ENCODE results near the gene CXCL8. TPM values are rescaled to one million over a fixed set of nuclear protein-coding genes. Genes with fewer than 3 reads are reported as not detected.
"Not testable (repeated sequence)": the region's sequence is repeated elsewhere in the genome, so short reads cannot be mapped to it uniquely, and the experiment has no call there.

CXCL8 gene
- 10 to 100 TPM; 11.9 to 14.5 TPM for total RNA-seq

- Mint-ChIP-seq H3K36me3 (ENCODE audit: low read depth) (no peaks in the 10 kb centered on the region), H3K4me1 (no peaks in the 10 kb centered on the region), H3K9me3 (peaks cover 3% of the 10 kb centered on the region), H3K27me3 (no peaks in the 10 kb centered on the region), H3K27ac (no peak within 1 kb of the TSS), H3K4me3 (no peak within 1 kb of the TSS)
- ATAC-seq (replicated peaks), result no peak
These were observed at the start of gene CXCL8 for GRCh38 chr4:73740353-73740778. CXCL8 (plus strand) TSS chr4:73740569; CDS start chr4:73740659, 90 bp downstream.

DNA sequence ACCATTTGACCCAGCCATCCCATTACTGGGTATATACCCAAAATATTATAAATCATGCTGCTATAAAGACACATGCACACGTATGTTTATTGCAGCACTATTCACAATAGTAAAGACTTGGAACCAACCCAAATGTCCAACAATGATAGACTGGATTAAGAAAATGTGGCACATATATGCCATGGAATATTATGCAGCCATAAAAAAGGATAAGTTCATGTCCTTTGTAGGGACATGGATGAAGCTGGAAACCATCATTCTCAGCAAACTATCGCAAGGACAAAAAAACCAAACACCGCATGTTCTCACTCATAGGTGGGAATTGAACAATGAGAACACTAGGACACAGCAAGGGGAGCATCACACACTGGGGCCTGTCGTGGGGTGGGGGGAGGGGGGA, 49.2 kb upstream of the CXCL8 start:
- H3K36me3 Mint-ChIP-seq (ENCODE audit: low read depth); H3K4me1 Mint-ChIP-seq; H3K27ac Mint-ChIP-seq; H3K4me3 Mint-ChIP-seq; ATAC-seq (replicated peaks); H3K9me3 Mint-ChIP-seq; H3K27me3 Mint-ChIP-seq: not testable (repeated sequence)

- Mint-ChIP-seq H3K9me3 (peaks cover 5% of the 10 kb centered on the region), H3K4me3 (no peak overlapping the region), H3K27ac (no peak overlapping the region), H3K4me1 (no peaks in the 10 kb centered on the region), H3K27me3 (peaks cover 4% of the 10 kb centered on the region), H3K36me3 (ENCODE audit: low read depth) (no peaks in the 10 kb centered on the region)
- ATAC-seq (replicated peaks), result no peak
These were observed 48.6 kb upstream of the CXCL8 start for GRCh38 chr4:73691759-73692158.

DNA sequence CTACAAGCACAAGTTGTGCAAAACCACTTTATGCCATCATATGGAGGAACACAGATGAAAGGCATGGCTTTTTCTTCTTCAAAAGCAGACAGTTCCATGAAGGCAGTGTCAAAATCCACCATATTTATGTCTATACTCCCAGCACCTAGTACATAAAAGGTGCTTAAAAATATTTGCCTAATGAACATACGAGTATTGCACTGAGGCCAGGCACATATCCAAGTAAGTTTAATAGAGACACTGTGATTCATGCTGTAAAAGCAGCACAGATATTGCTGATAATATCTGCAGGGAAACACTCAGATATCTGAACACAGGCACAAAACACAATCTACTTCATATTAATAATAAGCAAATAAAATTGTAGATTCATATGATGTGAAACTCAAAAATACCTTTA, 48.1 kb upstream of the CXCL8 start:
- no peak for ATAC-seq (replicated peaks)
- H3K9me3 Mint-ChIP-seq, result peaks cover 5% of the 10 kb centered on the region
- no peaks in the 10 kb centered on the region for H3K4me1 Mint-ChIP-seq
- H3K27me3 Mint-ChIP-seq, result peaks cover 4% of the 10 kb centered on the region
- H3K27ac Mint-ChIP-seq, result no peak overlapping the region
- H3K4me3 Mint-ChIP-seq, result no peak overlapping the region
- H3K36me3 Mint-ChIP-seq (ENCODE audit: low read depth), result no peaks in the 10 kb centered on the region

DNA sequence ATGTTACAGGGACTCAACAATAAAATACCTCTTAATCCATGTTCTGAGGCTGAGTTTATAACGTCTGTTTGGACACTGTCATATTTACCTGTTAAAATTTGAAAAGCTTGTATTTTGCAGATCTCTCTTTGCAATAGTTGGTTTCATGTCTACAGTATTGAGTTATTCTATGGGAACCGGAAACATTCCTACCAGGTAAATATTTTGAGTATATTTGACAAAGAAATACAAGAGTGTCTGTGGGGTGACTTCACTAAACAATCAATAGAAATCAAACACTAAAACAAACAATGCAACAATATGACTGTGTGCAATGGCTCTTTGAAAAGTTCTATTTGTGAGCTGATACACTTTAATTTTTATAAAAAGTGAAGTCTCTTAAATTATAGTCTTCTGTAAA, 47.7 kb upstream of the CXCL8 start:
- no peak for ATAC-seq (replicated peaks)
- Mint-ChIP-seq H3K4me3 (no peak overlapping the region), H3K4me1 (no peaks in the 10 kb centered on the region), H3K36me3 (ENCODE audit: low read depth) (no peaks in the 10 kb centered on the region), H3K27ac (no peak overlapping the region), H3K9me3 (peaks cover 5% of the 10 kb centered on the region), H3K27me3 (peaks cover 4% of the 10 kb centered on the region)

DNA sequence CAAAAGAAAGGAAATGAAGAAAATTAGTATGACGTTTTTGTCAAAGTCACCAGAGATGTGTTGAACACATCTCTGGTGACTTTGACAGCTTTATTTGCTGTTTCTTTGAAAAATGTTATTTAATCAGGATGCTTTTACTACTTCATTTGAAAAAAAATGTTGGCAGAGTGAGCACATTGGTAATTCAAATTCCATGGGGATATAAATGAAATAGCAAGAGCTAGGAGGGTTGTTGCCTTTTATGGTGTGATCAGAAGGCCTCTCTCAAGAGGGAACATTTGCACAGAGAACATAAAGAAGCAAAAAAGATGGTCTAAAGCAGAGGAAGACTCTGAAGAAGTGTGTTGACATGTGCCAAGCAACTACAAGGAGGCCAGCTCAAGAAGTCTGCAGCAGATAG, 46.6 kb upstream of the CXCL8 start:
- ATAC-seq (replicated peaks), result no peak
- H3K36me3 Mint-ChIP-seq (ENCODE audit: low read depth), result no peaks in the 10 kb centered on the region
- no peak overlapping the region for H3K27ac Mint-ChIP-seq
- H3K4me1 Mint-ChIP-seq, result no peaks in the 10 kb centered on the region
- H3K9me3 Mint-ChIP-seq, result peaks cover 5% of the 10 kb centered on the region
- no peak overlapping the region for H3K4me3 Mint-ChIP-seq
- H3K27me3 Mint-ChIP-seq, result peaks cover 4% of the 10 kb centered on the region

- no peaks in the 10 kb centered on the region for H3K9me3 Mint-ChIP-seq
- ATAC-seq (replicated peaks), result no peak
- H3K4me3 Mint-ChIP-seq, result no peak overlapping the region
- peaks cover 4% of the 10 kb centered on the region for H3K27me3 Mint-ChIP-seq
- no peaks in the 10 kb centered on the region for H3K4me1 Mint-ChIP-seq
- H3K27ac Mint-ChIP-seq, result no peak overlapping the region
- H3K36me3 Mint-ChIP-seq (ENCODE audit: low read depth), result no peaks in the 10 kb centered on the region
These were observed 42.2 kb upstream of the CXCL8 start for GRCh38 chr4:73698217-73698616.

DNA sequence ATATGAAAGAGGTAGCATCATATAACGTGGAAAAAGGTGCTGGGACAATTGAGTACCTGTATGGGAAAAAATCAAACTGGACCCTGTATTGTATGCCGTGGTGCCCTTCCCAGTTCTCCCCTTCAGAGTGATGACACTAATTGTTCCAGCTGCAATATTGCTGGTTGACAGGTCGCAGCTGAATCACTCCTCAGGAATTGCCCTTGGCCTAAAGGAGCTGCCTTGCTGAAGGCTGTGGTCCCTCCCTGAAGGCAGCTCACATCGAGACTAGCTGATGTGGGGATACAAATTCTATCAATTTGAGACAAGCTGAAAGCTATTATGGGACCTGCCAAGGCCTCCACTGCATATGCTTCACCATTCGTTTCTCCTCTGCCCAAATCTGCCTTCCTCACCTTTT, 39.3 kb upstream of the CXCL8 start:
- Mint-ChIP-seq H3K36me3 (ENCODE audit: low read depth) (no peaks in the 10 kb centered on the region), H3K4me1 (no peaks in the 10 kb centered on the region), H3K4me3 (no peak overlapping the region), H3K27me3 (peaks cover 11% of the 10 kb centered on the region), H3K9me3 (no peaks in the 10 kb centered on the region), H3K27ac (no peak overlapping the region)
- no peak for ATAC-seq (replicated peaks)

DNA sequence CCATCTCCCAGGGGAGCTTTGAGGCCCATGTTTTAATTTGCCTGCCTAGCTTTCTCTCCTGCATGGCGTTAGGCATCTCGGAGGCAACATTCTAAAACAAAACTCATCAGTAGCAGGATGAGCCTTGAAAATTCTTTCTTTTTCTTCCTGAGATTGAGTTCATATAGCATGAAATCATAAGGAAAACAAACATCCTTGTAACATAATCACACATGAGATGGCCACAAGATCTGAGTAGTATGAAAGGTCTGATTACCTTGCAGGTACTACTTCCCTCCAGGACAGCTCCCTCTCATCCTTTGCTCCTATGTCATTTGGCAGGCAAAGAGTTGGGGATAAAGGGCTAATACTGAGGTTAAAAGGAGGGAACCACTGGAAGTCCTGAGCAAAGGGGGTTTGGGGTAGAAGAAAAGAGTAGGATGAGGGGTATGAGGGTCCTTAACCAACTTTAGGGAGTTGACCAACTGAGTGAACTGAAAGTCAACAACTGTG, 37.5 kb upstream of the CXCL8 start:
- Mint-ChIP-seq H3K9me3 (no peaks in the 10 kb centered on the region), H3K27ac (no peak overlapping the region), H3K36me3 (ENCODE audit: low read depth) (no peaks in the 10 kb centered on the region), H3K4me1 (no peaks in the 10 kb centered on the region), H3K27me3 (peaks cover 11% of the 10 kb centered on the region), H3K4me3 (no peak overlapping the region)
- no peak for ATAC-seq (replicated peaks)

DNA sequence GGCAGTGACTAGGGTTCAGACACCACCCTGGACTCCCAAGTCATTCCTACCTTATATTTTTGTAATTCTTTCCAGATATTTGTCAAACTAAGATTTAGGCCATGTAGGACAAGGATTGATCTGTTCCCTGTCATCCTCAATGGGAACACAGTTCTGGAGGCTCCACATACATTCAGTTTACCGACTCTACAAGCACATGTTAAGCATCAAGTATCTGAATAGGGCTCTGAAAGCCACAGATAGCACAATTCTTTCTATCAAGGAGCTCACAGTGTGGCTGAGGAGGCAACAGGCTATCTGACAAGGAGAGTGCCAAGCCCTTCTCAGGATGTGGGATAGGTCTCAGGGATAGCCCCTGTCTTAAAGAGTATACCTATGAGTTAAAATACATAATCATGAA, 37.0 kb upstream of the CXCL8 start:
- H3K27ac Mint-ChIP-seq, result no peak overlapping the region
- peaks cover 11% of the 10 kb centered on the region for H3K27me3 Mint-ChIP-seq
- H3K4me3 Mint-ChIP-seq, result no peak overlapping the region
- no peak for ATAC-seq (replicated peaks)
- H3K4me1 Mint-ChIP-seq, result no peaks in the 10 kb centered on the region
- H3K36me3 Mint-ChIP-seq (ENCODE audit: low read depth), result no peaks in the 10 kb centered on the region
- no peaks in the 10 kb centered on the region for H3K9me3 Mint-ChIP-seq

GRCh38 chr4:73704314-73705055, 35.9 kb upstream of the CXCL8 start:
- Mint-ChIP-seq H3K27me3 (peaks cover 13% of the 10 kb centered on the region), H3K27ac (no peak overlapping the region), H3K4me3 (no peak overlapping the region), H3K4me1 (no peaks in the 10 kb centered on the region), H3K9me3 (no peaks in the 10 kb centered on the region), H3K36me3 (ENCODE audit: low read depth) (no peaks in the 10 kb centered on the region)
- ATAC-seq (replicated peaks), result no peak

DNA sequence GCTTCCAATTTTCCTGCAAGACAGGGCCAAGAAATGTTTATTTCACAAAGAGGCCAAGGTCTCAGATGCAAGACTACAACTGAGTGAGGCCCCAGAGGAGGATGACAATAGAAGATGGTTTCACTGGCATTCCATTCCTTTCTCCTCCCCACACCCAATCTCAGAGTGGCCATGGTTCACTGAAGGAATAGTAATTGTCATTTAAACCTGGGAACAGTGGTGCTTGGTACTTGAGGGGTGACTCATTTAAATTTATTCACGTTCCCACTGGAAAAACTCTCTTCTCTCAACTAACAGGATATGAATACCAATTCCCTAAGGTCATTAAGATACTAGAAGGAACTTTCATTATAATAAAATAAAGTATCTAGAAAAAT, 35.3 kb upstream of the CXCL8 start:
- no peaks in the 10 kb centered on the region for H3K4me1 Mint-ChIP-seq
- H3K4me3 Mint-ChIP-seq, result no peak overlapping the region
- H3K27me3 Mint-ChIP-seq, result peaks cover 13% of the 10 kb centered on the region
- no peaks in the 10 kb centered on the region for H3K36me3 Mint-ChIP-seq (ENCODE audit: low read depth)
- H3K9me3 Mint-ChIP-seq, result no peaks in the 10 kb centered on the region
- no peak overlapping the region for H3K27ac Mint-ChIP-seq
- no peak for ATAC-seq (replicated peaks)

- ATAC-seq (replicated peaks), result no peak
- Mint-ChIP-seq H3K9me3 (no peaks in the 10 kb centered on the region), H3K4me1 (no peaks in the 10 kb centered on the region), H3K36me3 (ENCODE audit: low read depth) (no peaks in the 10 kb centered on the region), H3K4me3 (no peak overlapping the region), H3K27me3 (peaks cover 13% of the 10 kb centered on the region), H3K27ac (no peak overlapping the region)
These were observed 34.6 kb upstream of the CXCL8 start for GRCh38 chr4:73705721-73706120.

DNA sequence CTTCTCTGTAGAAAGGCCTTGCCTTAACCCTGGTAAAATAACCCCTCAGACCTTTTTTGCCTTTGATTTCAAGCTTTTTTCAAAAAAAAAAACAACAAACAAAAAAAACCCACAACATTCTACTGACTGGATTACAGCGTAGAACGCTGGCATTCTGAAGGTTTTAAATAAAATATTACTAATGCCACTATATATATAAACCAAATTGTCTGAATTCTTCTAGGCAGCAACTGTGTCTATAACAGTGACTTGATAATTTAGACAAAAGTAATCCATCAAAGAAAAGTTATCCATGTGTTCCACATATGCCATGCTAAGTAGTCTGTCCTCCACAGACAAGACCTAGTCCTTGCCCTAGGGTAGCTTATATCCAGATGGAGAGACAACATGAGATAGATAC, 33.6 kb upstream of the CXCL8 start:
- no peaks in the 10 kb centered on the region for H3K36me3 Mint-ChIP-seq (ENCODE audit: low read depth)
- no peaks in the 10 kb centered on the region for H3K9me3 Mint-ChIP-seq
- ATAC-seq (replicated peaks), result no peak
- no peak overlapping the region for H3K27ac Mint-ChIP-seq
- no peak overlapping the region for H3K4me3 Mint-ChIP-seq
- H3K4me1 Mint-ChIP-seq, result no peaks in the 10 kb centered on the region
- H3K27me3 Mint-ChIP-seq, result peaks cover 9% of the 10 kb centered on the region

- Mint-ChIP-seq H3K36me3 (ENCODE audit: low read depth) (no peaks in the 10 kb centered on the region), H3K9me3 (no peaks in the 10 kb centered on the region), H3K27me3 (peaks cover 9% of the 10 kb centered on the region), H3K27ac (no peak overlapping the region), H3K4me3 (no peak overlapping the region), H3K4me1 (no peaks in the 10 kb centered on the region)
- no peak for ATAC-seq (replicated peaks)
These were observed 33.0 kb upstream of the CXCL8 start for GRCh38 chr4:73707269-73707875.
